Neuronal stem cell (in vitro differentiated cells): Measurements from ENCODE around the gene GSTM1.
"Not testable (repeated sequence)": the region's sequence is repeated elsewhere in the genome, so short reads cannot be mapped to it uniquely, and the experiment has no call there.

Source experiments
- DNase-seq: peaks from one replicate; pipeline ENCODE4 v3.0.0-alpha.2; 2013; ENCODE audit warnings: low spot score
- H2AFZ ChIP-seq: one replicate; pipeline ENCODE4 v1.6.1; 2013; ENCODE audit warnings: mild to moderate bottlenecking, low read length, inconsistent platforms
- H2AK5ac ChIP-seq: 2 replicates; pipeline ENCODE4 v1.6.1; 2013; ENCODE audit warnings: low read depth, mild to moderate bottlenecking, inconsistent platforms, low read length, moderate library complexity, mixed read lengths
- H2BK120ac ChIP-seq: 2 replicates; pipeline ENCODE4 v1.6.1; 2013; ENCODE audit warnings: low read depth, mild to moderate bottlenecking, inconsistent platforms, low read length, moderate library complexity, mixed read lengths
- H2BK12ac ChIP-seq: one replicate; pipeline ENCODE4 v1.6.1; 2013; ENCODE audit warnings: low read length, inconsistent platforms
- H2BK15ac ChIP-seq: 2 replicates; pipeline ENCODE4 v1.6.1; 2013; ENCODE audit warnings: mild to moderate bottlenecking, low read length, inconsistent platforms, mixed read lengths
- H2BK5ac ChIP-seq: one replicate; pipeline ENCODE4 v1.6.1; 2013; ENCODE audit warnings: inconsistent platforms, mild to moderate bottlenecking, low read length, moderate library complexity
- H3K14ac ChIP-seq: one replicate; pipeline ENCODE4 v1.6.1; 2013; ENCODE audit warnings: low read length, inconsistent platforms
- H3K18ac ChIP-seq: 2 replicates; pipeline ENCODE4 v1.6.1; 2013; ENCODE audit warnings: low read length, inconsistent platforms
- H3K23ac ChIP-seq: 2 replicates; pipeline ENCODE4 v1.6.1; 2013; ENCODE audit warnings: low read depth, mild to moderate bottlenecking, mixed read lengths, low read length, inconsistent platforms; ENCODE audit not compliant: poor library complexity
- H3K27ac ChIP-seq: replicated peaks from 3 replicates; pipeline ENCODE4 v1.5.1; 2013; ENCODE audit warnings: low read length, inconsistent platforms
- H3K27me3 ChIP-seq, 3 experiments: 2 replicates each; pipeline ENCODE4 v1.6.1; 2013; ENCODE audit warnings: low read length in 3 of 3, mild to moderate bottlenecking in 2 of 3, inconsistent platforms in 1 of 3, low read depth in 1 of 3, mixed read lengths in 1 of 3, moderate library complexity in 1 of 3; ENCODE audit not compliant: control insufficient read depth in 3 of 3, insufficient read depth in 3 of 3
- H3K36me3 ChIP-seq, 2 donors: replicated peaks in 1 of 2; 2 replicates each; pipeline ENCODE4 v1.6.1; 2013; ENCODE audit warnings: low read length in 2 of 2; ENCODE audit not compliant: control insufficient read depth in 2 of 2, insufficient read depth in 2 of 2
- H3K4ac ChIP-seq: 2 replicates; pipeline ENCODE4 v1.6.1; 2013; ENCODE audit warnings: inconsistent platforms, mild to moderate bottlenecking, low read length, moderate library complexity
- H3K4me1 ChIP-seq, 2 donors: 1 replicate in 1 of 2; 2 replicates in 1 of 2; pipeline ENCODE4 v1.6.1; 2013; ENCODE audit warnings: low read length in 2 of 2, low read depth in 1 of 2; ENCODE audit not compliant: control insufficient read depth in 2 of 2, insufficient read depth in 1 of 2
- H3K4me2 ChIP-seq: one replicate; pipeline ENCODE4 v1.6.1; 2013; ENCODE audit warnings: mild to moderate bottlenecking, low read length, inconsistent platforms; ENCODE audit not compliant: insufficient read depth, poor library complexity, severe bottlenecking
- H3K4me3 ChIP-seq, 2 donors: 2 replicates each; pipeline ENCODE4 v1.5.1; 2013; ENCODE audit warnings: low read length in 2 of 2, mild to moderate bottlenecking in 2 of 2, inconsistent platforms in 1 of 2, moderate library complexity in 1 of 2
- H3K79me1 ChIP-seq: one replicate; pipeline ENCODE4 v1.6.1; 2013; ENCODE audit warnings: low read depth, mild to moderate bottlenecking, inconsistent platforms, low read length, moderate library complexity
- H3K9ac ChIP-seq: one replicate; pipeline ENCODE4 v1.6.1; 2013; ENCODE audit warnings: mild to moderate bottlenecking, low read depth, low read length, inconsistent platforms; ENCODE audit not compliant: poor library complexity
- H3K9me3 ChIP-seq, 2 donors: replicated peaks in 1 of 2; 2 replicates each; pipeline versions ENCODE3 to v1.6.1; 2013; ENCODE audit warnings: low read length in 2 of 2, mild to moderate bottlenecking in 2 of 2, inconsistent platforms in 1 of 2, low read depth in 1 of 2, mixed read lengths in 1 of 2, moderate library complexity in 1 of 2; ENCODE audit not compliant: control insufficient read depth in 2 of 2, insufficient read depth in 1 of 2
- H4K8ac ChIP-seq: one replicate; pipeline ENCODE4 v1.6.1; 2013; ENCODE audit warnings: low read depth, mild to moderate bottlenecking, inconsistent platforms, low read length, moderate library complexity
- H4K91ac ChIP-seq: one replicate; pipeline ENCODE4 v1.6.1; 2013; ENCODE audit warnings: low read length, low read depth, mild to moderate bottlenecking, inconsistent platforms; ENCODE audit not compliant: poor library complexity
- WGBS, 2 donors: extraction: QIAGEN DNeasy Blood & Tissue Kit; methylation state at CpG; one replicate each; pipeline ENCODE4 v1.1.7; 2013; ENCODE audit warnings: missing lambda C conversion rate in 2 of 2, mixed read lengths in 1 of 2; ENCODE audit not compliant: insufficient read length in 2 of 2, insufficient replicate concordance in 1 of 2; ENCODE audit errors: extremely low coverage in 2 of 2; 5-methylcytosine and 5-hydroxymethylcytosine counted together

GSTM1 gene

GRCh38 chr1:109695138-109695537 is 7.5 kb downstream of the GSTM1 start:
- H3K27ac ChIP-seq, H3K14ac ChIP-seq, H3K4me1 ChIP-seq, H3K9ac ChIP-seq, H3K27me3 ChIP-seq, H3K4me2 ChIP-seq, H2BK5ac ChIP-seq, H3K79me1 ChIP-seq, H2BK12ac ChIP-seq, H3K23ac ChIP-seq, H2AK5ac ChIP-seq, H4K91ac ChIP-seq, H4K8ac ChIP-seq, H3K9me3 ChIP-seq, H3K18ac ChIP-seq, H3K4me3 ChIP-seq, H3K36me3 ChIP-seq, H2BK120ac ChIP-seq, H3K4ac ChIP-seq, H2AFZ ChIP-seq, DNase-seq, H2BK15ac ChIP-seq: not testable (repeated sequence)
- no CpG with 5 or more reads among the region's 3 CpGs for WGBS, 2 donors

- H4K8ac ChIP-seq = no peak overlapping the region
- DNase-seq = no peak
- H3K9me3 ChIP-seq = no peaks in the 10 kb centered on the region
- H3K4me1 ChIP-seq = no peaks in the 10 kb centered on the region
- no peak overlapping the region for H3K18ac ChIP-seq
- no peak overlapping the region for H4K91ac ChIP-seq
- H3K79me1 ChIP-seq = no peaks in the 10 kb centered on the region
- no peak overlapping the region for H3K9ac ChIP-seq
- no peak overlapping the region for H2BK120ac ChIP-seq
- no peak overlapping the region for H3K27ac ChIP-seq
- no peak overlapping the region for H3K4me3 ChIP-seq
- H2AK5ac ChIP-seq = no peak overlapping the region
- H2BK12ac ChIP-seq = no peak overlapping the region
- no peak overlapping the region for H3K4me2 ChIP-seq
- H3K4ac ChIP-seq = no peak overlapping the region
- no peak overlapping the region for H2AFZ ChIP-seq
- no peak overlapping the region for H2BK5ac ChIP-seq
- no CpG with 5 or more reads among the region's 4 CpGs for WGBS, 2 donors
- no peak overlapping the region for H3K23ac ChIP-seq
- H2BK15ac ChIP-seq = no peak overlapping the region
- H3K14ac ChIP-seq = no peak overlapping the region
- H3K36me3 ChIP-seq = no peaks in the 10 kb centered on the region
- no peaks in the 10 kb centered on the region for H3K27me3 ChIP-seq
Measured at GRCh38 chr1:109697066-109697465, 9.4 kb downstream of the GSTM1 start.

GRCh38 chr1:109697861-109698260 is 10.2 kb downstream of the GSTM1 start:
- H3K27ac ChIP-seq, H4K8ac ChIP-seq, H2BK12ac ChIP-seq, H3K4me3 ChIP-seq, H3K79me1 ChIP-seq, H3K9ac ChIP-seq, H2AFZ ChIP-seq, H3K27me3 ChIP-seq, H3K23ac ChIP-seq, H3K36me3 ChIP-seq, H3K14ac ChIP-seq, H2BK5ac ChIP-seq, H3K9me3 ChIP-seq, H3K4me2 ChIP-seq, H2BK120ac ChIP-seq, H3K4me1 ChIP-seq, H3K18ac ChIP-seq, H2AK5ac ChIP-seq, H4K91ac ChIP-seq, H3K4ac ChIP-seq, DNase-seq, H2BK15ac ChIP-seq: not testable (repeated sequence)
- WGBS, 2 donors = no CpG with 5 or more reads among the region's 4 CpGs

GRCh38 chr1:109702940-109703339 is 15.3 kb downstream of the GSTM1 start:
- H3K9ac ChIP-seq, H3K4me1 ChIP-seq, H3K23ac ChIP-seq, H4K8ac ChIP-seq, H3K27me3 ChIP-seq, H3K79me1 ChIP-seq, H3K4me3 ChIP-seq, H2BK15ac ChIP-seq, H3K14ac ChIP-seq, H3K4me2 ChIP-seq, H2AK5ac ChIP-seq, H3K27ac ChIP-seq, H2BK5ac ChIP-seq, H2BK120ac ChIP-seq, H3K36me3 ChIP-seq, H2BK12ac ChIP-seq, H3K18ac ChIP-seq, H3K9me3 ChIP-seq, H2AFZ ChIP-seq, H3K4ac ChIP-seq, DNase-seq, H4K91ac ChIP-seq: not testable (repeated sequence)
- no CpG with 5 or more reads among the region's 3 CpGs for WGBS, 2 donors
